UCSD-AML1 (cell line): ENCODE measurements around the gene NEURL3.

ENCODE experiments used
- DNase-seq: peaks from one replicate; lab custom pipeline; 2025; ENCODE audit not compliant: unreplicated experiment; lab: John Stamatoyannopoulos, UW

Gene NEURL3

DNA sequence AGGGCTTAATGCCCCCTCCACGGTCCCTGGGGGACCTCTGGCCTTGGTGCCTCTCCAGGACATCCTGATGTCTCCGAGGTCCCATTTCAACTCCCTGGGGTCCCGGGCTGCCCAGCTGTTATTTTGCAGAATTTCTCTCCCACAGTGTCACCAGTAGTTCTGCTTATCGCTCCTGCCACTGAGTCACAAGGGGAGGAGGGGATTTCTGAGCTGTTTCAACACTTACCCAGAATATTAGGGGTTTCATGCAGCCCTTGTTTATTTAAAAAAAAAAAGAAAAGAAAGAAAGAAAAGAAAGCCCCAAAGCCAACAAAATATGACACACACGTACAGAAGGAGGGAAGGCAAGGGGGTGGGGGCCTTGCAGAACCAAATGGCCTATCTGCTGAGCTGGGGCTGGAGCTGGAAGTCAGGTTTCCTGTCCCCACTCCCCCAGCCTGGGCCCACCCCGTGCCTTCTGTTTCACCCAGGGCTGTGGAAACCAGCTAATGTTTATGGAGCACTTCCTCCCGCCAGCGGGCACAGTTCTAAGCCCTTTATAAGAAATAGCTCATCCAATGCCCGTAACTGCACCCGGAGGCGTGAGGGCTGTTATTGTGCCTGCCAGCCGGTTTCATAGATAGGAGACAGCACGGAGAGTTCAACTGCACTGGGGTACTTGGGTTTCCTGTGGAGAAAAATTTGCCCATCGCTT is 23.0 kb upstream of the NEURL3 start:
- DNase-seq, result peak; percentile 77

- peak; percentile 45 for DNase-seq
These were observed 22.3 kb upstream of the NEURL3 start for GRCh38 chr2:96527286-96528005.

- no peak for DNase-seq
These were observed 21.6 kb upstream of the NEURL3 start for GRCh38 chr2:96526615-96527285.

GRCh38 chr2:96526101-96526591 is 21.0 kb upstream of the NEURL3 start:
- DNase-seq, result no peak

DNA sequence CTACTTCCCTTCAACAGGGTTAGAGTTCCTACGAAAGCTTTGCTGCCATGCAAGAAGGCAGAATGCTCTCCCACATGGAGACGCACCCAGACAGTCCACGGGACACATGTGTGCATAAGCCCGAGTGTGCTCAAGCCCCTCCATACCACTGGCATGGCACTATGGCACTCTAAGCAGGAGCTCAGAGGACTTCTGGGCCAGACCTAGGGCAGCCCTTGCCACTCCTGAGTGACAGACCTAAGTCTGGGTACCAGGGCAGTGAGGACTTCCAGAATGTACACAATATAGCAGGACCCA is 20.0 kb upstream of the NEURL3 start:
- DNase-seq, result no peak

DNA sequence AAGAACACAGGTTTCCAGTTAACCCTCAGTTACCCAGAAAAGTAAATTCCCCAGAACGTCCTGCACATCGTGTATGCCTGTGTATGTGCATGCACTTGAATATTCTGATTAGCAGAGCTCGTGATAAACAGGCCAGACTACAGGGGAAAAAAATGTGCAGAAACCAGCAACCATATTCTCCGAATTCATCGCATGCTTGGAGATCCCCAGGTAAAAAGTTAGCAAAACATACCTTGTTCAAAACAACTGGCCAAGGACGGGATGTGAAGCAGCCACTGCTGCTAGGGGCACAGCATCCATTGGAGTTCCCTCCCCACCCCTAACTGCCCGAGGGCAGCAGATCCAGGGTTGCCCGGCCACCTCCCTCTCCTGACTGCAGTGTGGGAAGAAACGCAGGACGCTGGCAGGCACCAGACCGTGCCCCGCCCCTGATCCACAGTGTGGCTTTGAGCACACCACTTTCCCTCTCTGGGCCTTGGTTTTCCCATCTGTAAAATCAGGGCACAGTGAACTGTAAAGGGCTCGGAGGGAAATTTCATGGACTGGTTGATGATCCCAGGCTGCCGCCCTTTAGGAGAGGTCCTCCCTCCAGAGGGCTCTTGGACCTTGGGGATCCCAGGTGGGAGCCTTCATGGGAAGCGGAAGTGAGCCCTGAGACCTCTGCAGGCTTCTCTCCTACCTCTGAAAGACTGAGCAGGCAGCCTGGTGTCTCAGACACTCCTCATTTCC is 19.5 kb upstream of the NEURL3 start:
- DNase-seq, result no peak

DNA sequence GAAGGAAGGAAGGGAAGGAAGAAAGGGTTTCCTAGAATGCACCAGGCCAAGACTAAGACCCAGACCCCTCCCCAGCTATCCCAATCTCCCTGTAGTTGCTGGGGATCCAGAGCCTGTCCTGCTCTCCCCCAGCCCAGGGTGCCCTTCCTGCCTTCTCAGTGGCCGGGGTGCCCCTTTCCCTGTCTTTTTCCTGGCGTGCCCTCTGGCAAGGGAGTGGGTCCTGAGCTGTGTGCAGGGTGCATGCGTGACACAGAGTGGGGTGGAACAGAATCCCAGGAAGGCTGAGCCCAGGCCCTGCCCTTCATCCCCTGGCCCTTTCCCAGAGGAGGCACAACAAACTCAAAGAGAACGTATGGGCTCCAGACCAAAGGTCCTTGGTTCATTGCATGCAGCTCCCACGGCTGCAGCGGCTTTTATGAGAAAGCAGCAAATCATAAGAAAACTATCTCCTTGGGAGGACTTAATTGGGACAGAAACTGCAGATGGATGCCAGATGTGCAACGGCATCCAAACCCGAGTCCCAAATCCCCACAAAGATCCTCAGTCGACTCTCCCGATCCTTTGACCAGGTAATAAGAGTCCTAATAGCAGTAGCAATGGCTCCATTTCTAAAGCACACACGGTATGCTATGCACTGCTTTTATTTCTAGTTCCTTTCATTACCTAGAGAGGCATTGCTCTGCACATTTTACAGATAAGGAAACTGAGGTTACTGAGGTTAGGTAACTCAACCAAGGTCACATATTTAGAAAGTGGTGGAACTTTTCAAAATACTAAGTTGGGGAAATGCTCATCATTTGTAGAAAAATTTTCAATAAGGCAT is 18.7 kb upstream of the NEURL3 start:
- DNase-seq, result no peak

- no peak for DNase-seq
These were observed 17.4 kb upstream of the NEURL3 start for GRCh38 chr2:96522304-96523203.

- DNase-seq, result no peak
These were observed 16.1 kb upstream of the NEURL3 start for GRCh38 chr2:96521219-96521618.

- no peak for DNase-seq
These were observed 15.5 kb upstream of the NEURL3 start for GRCh38 chr2:96520697-96521096.

DNA sequence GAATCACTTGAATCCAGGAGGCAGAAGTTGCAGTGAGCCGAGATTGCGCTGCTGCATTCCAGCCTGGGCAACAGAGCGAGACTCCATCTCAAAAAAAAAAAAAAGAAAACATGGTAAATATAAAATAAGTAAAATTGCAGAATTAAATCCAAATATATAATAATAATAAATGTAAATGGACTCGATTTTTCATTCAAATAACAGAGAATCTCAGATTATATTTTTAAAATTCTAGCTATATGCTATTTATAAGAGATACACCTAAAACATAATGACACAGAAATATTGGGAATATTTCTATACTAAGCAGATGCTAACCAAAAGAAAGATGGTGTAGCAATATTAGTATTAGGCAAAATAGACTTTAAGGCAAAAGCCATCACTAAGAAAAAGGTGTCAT is 15.1 kb upstream of the NEURL3 start:
- DNase-seq, result no peak

GRCh38 chr2:96517079-96517478 is 11.9 kb upstream of the NEURL3 start:
- no peak for DNase-seq

- no peak for DNase-seq
These were observed 9.4 kb upstream of the NEURL3 start for GRCh38 chr2:96514521-96514920.

DNA sequence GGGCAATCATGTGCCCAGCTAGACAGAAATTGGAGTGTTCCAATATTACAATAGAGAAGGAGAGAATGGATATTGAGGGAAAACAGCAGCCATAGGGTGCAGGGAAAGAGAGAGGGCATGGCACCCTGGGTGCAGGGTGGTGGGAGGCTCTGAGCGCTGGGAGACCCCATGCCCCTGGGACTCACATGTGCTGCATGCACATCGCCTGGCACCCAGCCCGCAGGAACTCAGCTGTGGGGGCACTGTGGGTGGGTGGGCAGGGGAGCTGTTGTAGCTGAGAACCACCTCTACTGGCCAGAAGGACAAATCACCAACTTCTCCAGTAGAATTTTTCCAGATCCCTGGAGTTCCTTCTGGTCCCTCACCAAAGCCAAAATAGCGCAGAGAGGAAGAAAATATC is 7.2 kb upstream of the NEURL3 start:
- no peak for DNase-seq

- DNase-seq, result no peak
These were observed 6.7 kb upstream of the NEURL3 start for GRCh38 chr2:96511851-96512250.

DNA sequence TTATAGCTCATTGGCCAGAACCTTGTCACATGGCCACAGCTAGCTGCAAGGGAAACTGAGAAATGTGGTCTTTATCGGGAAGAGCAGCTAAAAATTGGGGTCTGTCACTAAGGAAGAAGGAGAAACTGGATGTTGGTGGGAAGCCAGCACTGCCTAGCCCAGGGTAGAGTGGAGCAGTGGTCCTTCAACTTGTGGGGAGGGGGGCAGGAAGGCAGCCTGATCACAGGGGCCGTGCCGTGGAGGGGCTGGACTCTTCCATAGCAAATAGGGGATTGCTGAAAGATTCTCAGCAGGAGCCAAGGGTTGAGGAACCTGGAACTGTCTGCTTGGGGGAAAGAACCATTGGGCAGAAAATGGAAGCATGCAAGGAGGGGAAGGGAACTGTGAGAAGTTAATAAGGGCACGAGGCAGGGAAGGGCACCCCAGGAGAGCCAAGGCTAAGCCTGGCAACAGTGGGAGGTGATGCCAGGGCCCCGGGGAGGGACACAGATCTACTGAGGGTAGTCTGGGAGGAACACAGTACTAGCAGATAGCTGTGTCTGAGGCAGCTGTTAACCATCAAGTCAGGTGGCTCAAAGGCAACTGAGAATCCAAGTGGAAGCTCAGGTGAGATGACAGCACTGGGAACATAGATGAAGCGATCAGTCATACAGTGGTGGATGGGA is 5.9 kb upstream of the NEURL3 start:
- DNase-seq, result no peak

GRCh38 chr2:96509847-96510230 is 4.7 kb upstream of the NEURL3 start:
- no peak for DNase-seq

DNA sequence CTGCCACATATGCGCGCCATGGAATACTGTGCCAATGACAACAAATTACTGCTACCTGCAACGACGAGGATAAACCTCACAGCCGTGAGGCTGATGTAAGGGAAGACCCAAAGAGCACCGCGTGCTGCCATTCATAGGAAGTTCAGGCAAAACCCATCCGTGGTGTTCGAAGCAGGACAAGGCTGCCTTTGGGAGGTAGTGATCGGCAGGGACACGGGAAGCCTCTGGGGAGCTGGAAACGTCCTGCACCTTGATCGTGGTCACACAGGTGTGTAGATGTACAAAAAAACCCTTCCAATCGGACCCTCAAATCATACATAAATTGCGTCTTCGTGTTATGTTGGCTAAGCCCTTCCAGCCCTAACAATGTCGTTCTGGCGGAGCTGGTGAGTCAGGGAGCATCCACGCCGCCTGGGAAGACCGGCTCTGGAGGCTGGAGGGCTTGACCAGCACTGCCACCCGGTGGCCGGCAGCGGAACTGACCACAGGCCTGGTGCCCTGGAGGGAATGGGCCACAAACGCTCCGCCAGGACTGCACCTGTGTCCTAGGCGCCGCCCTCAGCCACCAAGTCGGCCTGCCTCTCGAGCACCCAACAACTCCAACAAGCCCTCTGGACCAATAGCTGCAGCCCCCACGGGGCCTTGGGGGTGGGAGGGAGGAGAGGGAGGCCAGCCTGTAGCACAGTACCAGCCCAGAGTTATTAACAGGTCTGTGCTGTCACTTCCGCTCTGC is 4.1 kb upstream of the NEURL3 start:
- DNase-seq, result peak; percentile 83
